Embryonic facial prominence (tissue), 1 donor: ENCODE data around the gene HGS.

Experiments
- DNase-seq: peaks from one replicate; pipeline ENCODE4 v3.0.0-alpha.2; 2016; ENCODE audit errors: extremely low spot score

Gene HGS

GRCh38 chr17:81741594-81742452, 58.0 kb downstream of the HGS start:
- no peak for DNase-seq
